Cardiac fibroblast (primary cell): ENCODE measurements around the gene SLC1A5.

Experiments used
- DNase-seq, 2 donors: peaks; one replicate each; pipeline versions ENCODE4 v3.0.0 to v3.0.0-alpha.2; 2010; ENCODE audit warnings: low read depth in 2 of 2
- H3K4me3 ChIP-seq, 2 donors: replicated peaks in 1 of 2; 1 replicate in 1 of 2; 2 replicates in 1 of 2; pipeline ENCODE4 v1.5.1; 2011; ENCODE audit warnings: low read depth in 2 of 2, low read length in 2 of 2, mild to moderate bottlenecking in 2 of 2, moderate library complexity in 1 of 2
- CTCF ChIP-seq: IDR thresholded peaks from one replicate; pipeline ENCODE4 v1.5.1; 2011; ENCODE audit warnings: low read depth, mild to moderate bottlenecking, low read length, inconsistent platforms

The SLC1A5 gene

GRCh38 chr19:46732172-46732938, 56.0 kb downstream of the SLC1A5 start:
- DNase-seq: no peak
- no peak overlapping the region for H3K4me3 ChIP-seq
- no peak for TF ChIP-seq CTCF

DNA sequence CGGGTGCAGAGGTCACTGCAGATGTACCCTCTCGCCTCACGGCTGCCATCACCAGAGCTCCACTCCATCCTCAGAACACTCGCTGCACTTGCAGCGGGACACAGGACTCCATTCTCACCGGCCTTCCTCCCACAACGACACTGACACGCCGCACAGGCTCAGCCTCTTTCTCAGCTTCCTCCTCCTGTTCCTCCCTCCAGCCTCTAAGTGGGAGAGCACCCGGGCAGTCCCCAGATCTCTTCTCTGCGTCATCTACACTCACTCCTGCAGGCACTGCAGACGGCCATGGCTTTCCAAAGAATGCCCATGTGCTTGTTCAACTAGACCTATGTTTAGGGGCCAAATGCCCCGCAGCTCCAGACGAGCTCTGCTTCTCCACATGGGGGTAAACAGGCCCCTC, 56.8 kb downstream of the SLC1A5 start:
- TF ChIP-seq CTCF: no peak
- peak in 1 of 2 donors; percentile 57 for DNase-seq
- no peak overlapping the region for H3K4me3 ChIP-seq

GRCh38 chr19:46731007-46731501, 57.3 kb downstream of the SLC1A5 start:
- no peak overlapping the region for H3K4me3 ChIP-seq
- peak; percentile 83 to 94 for DNase-seq
- no peak for TF ChIP-seq CTCF

- no peak overlapping the region for H3K4me3 ChIP-seq
- TF ChIP-seq CTCF: no peak
- DNase-seq: no peak
Observed at GRCh38 chr19:46730595-46730994, 57.8 kb downstream of the SLC1A5 start.

GRCh38 chr19:46730187-46730586, 58.2 kb downstream of the SLC1A5 start:
- no peak for TF ChIP-seq CTCF
- no peak overlapping the region for H3K4me3 ChIP-seq
- DNase-seq: no peak

DNA sequence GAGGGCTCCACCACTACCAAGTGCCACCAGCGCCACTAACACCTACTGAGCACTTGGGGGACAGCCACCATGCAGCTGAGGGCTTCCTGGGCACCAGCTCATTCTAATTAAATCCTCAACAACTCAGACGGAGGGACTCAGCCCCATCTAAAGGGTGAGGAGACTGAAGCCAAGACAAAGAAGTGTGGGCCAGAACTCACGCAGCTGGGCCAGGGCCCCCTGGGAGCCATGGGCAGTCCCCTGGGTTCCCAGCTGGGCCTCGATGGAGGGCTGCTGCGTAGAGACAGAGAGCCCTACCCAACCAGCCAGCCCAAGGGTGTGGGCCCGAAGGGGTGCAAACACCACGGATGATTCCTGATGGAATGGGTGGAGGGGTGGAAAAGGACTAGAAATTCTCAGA, 58.7 kb downstream of the SLC1A5 start:
- H3K4me3 ChIP-seq: no peak overlapping the region
- no peak for DNase-seq
- no peak for TF ChIP-seq CTCF
